ENCODE measurements around the gene CNOT11.
"Not testable (repeated sequence)": the region's sequence is repeated elsewhere in the genome, so short reads cannot be mapped to it uniquely, and the experiment has no call there.

Gene CNOT11

GRCh38 chr2:101252408-101253012 is at the start of gene CNOT11:
CNOT11 (plus strand) TSS chr2:101252886; CDS start chr2:101252965, 79 bp downstream.
- DNase-seq = peak; percentile 89

DNA sequence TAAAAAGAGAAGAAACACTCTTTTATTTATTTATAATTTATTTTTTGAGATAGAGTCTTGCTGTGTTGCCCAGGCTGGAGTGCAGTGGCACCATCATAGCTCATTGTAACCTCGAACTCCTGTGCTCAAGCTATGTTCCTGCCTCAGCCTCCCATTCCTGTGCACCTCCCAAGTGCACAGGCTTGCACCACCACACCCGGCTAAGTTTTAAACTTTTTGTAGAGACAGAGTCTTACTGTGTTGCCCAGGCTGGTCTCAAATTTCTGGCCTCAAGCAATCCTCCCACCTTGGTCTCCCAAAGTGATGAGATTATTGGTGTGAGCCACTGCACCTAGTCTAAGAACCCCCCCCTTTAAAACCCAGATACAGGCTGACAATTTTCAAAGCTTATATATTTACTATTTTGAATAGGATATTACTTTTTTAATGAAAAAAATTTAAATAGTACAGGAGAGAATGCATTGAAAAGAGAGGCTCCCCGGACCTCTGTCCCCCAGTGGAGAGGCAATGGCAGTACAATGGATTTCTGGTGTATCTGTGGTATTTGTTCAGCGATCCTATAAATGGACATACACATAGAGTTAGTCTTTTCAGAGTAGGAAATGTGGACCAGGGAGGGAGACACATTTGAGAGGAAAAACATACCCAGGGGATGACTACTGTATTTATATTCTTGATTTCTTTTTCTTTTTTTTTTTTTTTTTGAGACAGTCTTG is 48.1 kb upstream of the CNOT11 start:
- DNase-seq = no peak

GRCh38 chr2:101205521-101206479 is 46.9 kb upstream of the CNOT11 start:
- no peak for DNase-seq

GRCh38 chr2:101208830-101209229 is 43.9 kb upstream of the CNOT11 start:
- DNase-seq = no peak

DNA sequence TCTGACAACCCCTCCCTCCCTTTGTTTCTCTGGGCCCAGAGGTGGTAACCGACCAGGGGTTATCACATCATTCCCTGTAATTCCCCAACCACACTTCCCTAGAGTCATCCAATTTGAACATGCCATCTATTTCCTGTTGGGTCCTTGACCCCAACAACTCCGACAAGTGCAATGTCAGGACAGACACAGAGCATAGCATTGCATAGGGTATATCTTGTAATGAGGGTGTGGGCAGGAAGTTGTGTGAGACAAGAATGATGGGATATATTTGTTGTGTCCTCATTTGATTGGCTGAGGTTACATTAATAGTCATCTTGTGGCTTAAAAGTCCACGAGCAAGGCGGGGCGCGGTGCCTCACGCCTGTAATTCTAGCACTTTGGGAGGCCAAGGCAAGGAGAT is 33.4 kb upstream of the CNOT11 start:
- no peak for DNase-seq

GRCh38 chr2:101220091-101220490 is 32.6 kb upstream of the CNOT11 start:
- DNase-seq = not testable (repeated sequence)

DNA sequence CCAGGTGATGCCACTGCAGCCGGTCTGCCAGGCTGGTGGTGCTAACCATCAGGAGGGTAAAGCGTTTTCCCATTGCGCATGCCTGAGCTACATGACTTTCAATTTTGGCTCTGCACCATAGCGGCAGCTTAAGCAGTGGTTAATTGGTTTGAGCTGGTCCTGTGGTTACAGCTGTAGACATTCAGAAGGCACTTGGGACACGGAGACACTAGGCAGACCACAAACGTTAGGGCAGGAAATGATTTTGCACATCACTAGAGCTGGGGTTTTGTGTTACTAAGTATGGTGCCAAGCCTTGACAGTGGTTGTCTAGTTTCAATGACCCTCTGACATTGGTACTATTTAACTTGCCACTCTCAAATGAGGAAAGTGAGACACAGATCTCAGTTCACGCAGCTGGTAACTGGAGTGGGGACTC is 28.9 kb upstream of the CNOT11 start:
- peak; percentile 95 for DNase-seq

DNA sequence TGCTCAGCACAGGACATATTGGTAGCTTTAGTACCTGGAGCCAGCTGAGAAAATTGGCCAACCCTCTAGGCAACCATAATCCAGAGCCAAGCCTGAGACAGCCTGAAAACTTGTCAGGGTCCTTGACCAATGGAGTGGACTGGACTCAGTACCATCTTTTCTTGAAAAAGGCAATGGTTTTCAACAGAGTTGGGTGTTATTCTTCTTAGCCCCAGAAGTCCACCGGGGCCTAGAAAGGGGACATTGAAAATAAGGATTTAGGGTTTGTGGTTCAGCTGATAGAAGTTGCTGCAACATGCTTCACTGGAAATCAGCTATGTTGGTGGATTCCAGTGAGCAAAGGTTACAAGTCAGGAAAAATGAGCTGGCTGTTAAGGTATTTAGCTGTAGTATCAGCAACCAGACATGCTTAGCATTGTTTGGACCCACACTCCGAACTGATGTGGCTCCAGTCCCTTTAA is 22.1 kb upstream of the CNOT11 start:
- no peak for DNase-seq

GRCh38 chr2:101231240-101231639 is 21.4 kb upstream of the CNOT11 start:
- no peak for DNase-seq

GRCh38 chr2:101231937-101232730 is 20.6 kb upstream of the CNOT11 start:
- DNase-seq = no peak

DNA sequence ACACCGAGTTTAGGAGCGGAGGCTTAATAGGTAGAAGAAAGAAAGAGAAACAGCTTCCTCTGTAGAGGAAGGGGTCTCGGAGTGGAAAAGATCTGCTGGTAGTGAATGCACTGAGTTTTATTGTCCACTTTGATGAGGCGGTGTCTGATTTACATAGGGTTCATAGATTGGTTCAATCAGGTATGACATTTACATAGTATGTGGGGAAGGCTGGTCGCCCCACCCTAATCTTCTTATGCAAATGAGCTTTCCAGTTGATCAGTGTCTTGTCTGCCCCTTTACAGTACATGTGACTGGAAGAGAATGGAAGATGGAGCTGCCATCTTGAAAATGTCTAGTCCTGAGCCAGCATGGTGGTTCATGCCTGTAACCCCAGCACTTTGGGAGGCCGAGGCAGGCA is 19.9 kb upstream of the CNOT11 start:
- no peak for DNase-seq

- DNase-seq = no peak
Observed at GRCh38 chr2:101234169-101234938, 18.3 kb upstream of the CNOT11 start.

DNA sequence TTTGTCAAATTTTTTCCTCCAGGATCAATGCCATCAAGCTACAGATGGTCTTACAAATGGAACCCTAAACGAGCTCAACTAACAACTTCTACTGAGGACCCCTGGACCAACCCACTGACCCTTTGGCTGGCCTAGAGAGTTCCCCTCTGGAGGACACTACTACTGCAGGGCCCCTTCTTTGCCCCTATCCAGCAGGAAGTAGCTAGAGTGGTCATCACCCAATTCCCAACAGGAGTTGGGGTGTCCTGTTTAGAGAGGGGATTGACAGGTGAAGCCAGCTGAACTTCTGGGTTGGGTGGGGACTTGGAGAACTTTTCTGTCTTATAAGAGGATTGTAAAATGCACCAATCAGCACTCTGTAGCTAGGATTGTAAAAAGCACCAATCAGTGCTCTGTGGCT is 16.7 kb upstream of the CNOT11 start:
- DNase-seq = not testable (repeated sequence)

DNA sequence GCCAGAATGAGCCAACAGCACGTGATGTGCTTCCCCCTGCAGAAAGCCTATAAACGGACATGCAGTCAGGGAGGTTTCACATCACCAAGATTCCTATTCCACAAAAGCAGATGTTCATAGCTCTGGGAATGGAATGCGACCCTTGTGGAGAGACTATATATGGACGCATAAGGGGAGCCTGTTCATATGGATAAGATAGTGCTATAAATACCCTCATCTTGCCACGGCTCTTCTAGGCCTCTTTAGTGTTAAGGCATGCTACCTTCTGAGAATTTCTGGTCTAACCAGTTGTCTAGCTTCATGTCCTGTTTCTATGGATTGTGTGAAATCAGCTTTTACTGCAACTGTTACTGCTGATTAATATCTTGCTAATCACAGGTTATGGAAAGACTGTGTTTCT is 14.7 kb upstream of the CNOT11 start:
- not testable (repeated sequence) for DNase-seq

GRCh38 chr2:101238930-101239759 is 13.5 kb upstream of the CNOT11 start:
- no peak for DNase-seq

DNA sequence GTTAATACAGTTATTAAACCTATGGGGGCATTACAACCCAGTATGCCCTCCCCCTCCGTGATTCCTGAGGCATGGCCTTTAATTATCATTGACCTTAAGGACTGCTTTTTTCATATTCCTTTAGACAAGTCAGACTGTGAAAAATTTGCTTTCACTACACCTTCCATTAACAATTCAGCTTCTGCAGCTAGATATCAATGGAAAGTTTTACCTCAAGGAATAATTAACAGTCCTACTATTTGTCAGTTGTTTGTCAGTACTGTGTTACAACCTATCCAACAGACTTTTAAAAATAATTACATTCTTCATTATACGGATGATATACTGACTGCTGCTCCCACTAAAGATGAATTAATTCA is 12.9 kb upstream of the CNOT11 start:
- not testable (repeated sequence) for DNase-seq

- DNase-seq = not testable (repeated sequence)
Observed at GRCh38 chr2:101240694-101241093, 12.0 kb upstream of the CNOT11 start.

GRCh38 chr2:101241158-101241557 is 11.5 kb upstream of the CNOT11 start:
- no peak for DNase-seq

- not testable (repeated sequence) for DNase-seq
Observed at GRCh38 chr2:101244373-101244772, 8.3 kb upstream of the CNOT11 start.

- DNase-seq = not testable (repeated sequence)
Observed at GRCh38 chr2:101244899-101245298, 7.8 kb upstream of the CNOT11 start.

GRCh38 chr2:101245468-101245867 is 7.2 kb upstream of the CNOT11 start:
- DNase-seq = not testable (repeated sequence)

All from GF-D8 (cell line).